NCI-H82 treated with DMSO at 0.1 percent for 48 hours (cell line): ENCODE measurements around the gene CNGA3.

ENCODE experiments used
- DNase-seq: peaks from one replicate; lab custom pipeline; 2025; ENCODE audit not compliant: unreplicated experiment; lab: John Stamatoyannopoulos, UW

Gene CNGA3

DNA sequence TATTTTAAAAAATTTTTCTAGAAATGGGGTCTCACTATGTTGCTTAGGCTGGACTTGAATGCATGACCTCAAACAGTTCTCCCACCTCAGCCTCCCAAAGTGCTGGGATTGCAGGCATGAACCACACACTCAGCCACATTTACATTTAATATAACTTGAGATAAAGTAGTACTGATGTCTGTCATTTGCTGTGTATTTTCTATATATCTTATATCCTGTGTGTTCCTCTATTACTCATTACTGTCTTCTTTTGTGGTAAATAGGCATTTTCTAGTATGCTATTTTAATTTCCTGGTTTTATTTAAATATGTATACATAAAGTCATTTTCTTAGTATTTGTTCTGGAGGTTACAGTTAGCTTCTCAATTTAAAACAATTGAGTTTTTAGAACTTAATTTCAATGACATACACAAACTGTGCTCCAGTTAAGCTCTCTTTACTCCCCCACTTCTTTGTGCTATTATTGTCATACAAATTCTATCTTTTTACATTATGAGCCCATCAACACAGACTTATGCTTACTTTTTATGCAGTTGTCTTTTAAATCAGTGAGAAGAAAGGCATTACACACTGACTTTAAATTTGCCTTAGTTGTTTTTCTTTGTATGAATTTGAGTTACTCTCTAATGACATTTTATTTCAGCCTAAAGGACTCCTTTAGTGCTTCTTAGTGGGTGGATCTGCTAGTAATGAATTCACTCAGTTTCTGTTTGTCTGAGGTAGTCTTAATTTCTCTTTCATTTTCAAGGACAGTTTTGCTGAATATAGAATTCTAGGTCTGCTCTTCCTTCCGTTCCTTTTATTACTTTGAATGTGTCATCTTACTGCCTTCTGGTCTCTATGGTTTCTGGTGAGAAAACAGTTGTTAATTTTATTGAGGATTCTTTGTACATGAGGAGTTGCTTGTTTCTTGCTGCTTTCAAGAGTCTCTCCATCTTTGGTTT is 92.2 kb downstream of the CNGA3 start:
- DNase-seq: no peak

GRCh38 chr2:98441706-98442450 is 95.6 kb downstream of the CNGA3 start:
- DNase-seq: no peak

GRCh38 chr2:98442488-98442887 is 96.2 kb downstream of the CNGA3 start:
- DNase-seq: no peak

- peak; percentile 62 for DNase-seq
Observed at GRCh38 chr2:98444436-98445176, 98.3 kb downstream of the CNGA3 start, which contains the start of gene INPP4A. Gene INPP4A (plus strand): TSS chr2:98444858. CDS start chr2:98520049, 75,191 bp downstream.

- DNase-seq: no peak
Observed at GRCh38 chr2:98445177-98445682, 99.0 kb downstream of the CNGA3 start.

- DNase-seq: peak; percentile 14
Observed at GRCh38 chr2:98445683-98446581, 99.7 kb downstream of the CNGA3 start.

- no peak for DNase-seq
Observed at GRCh38 chr2:98446850-98447249, 100.6 kb downstream of the CNGA3 start.
